G401 (cell line): ENCODE measurements around the gene RFLNA. TPM values are rescaled to one million over a fixed set of nuclear protein-coding genes. Genes with fewer than 3 reads are reported as not detected.

Experiments
- DNase-seq: peaks from one replicate; pipeline ENCODE4 v3.0.0-alpha.2; 2015; ENCODE audit warnings: low spot score
- in situ Hi-C: cut with HindIII; loops from 2 replicates; pipeline ENCODE4 v1.10.0; 2016; ENCODE audit warnings: low sequenced_read_pairs, mixed read lengths
- total RNA-seq: library from RNA; depleted of rRNA; stranded (reverse); fragments of >200 nt; shearing (Covaris generic); gene quantifications from 2 replicates; pipeline ENCODE4 v1.2.3, GENCODE V29; 2014

The RFLNA gene
- total RNA-seq, 1 experiment from 2014 or later: 2.3 TPM

- DNase-seq: no peak
- in situ Hi-C loops: no loop called here
These were observed 6.3 kb downstream of the RFLNA start for GRCh38 chr12:124301084-124301654.

- in situ Hi-C loops: no loop called here
- DNase-seq: no peak
These were observed 7.4 kb downstream of the RFLNA start for GRCh38 chr12:124302241-124302806.

GRCh38 chr12:124302807-124303578 lies 8.1 kb downstream of the RFLNA start:
- in situ Hi-C loops: no loop called here
- no peak for DNase-seq

- in situ Hi-C loops: no loop called here
- DNase-seq: no peak
These were observed 8.9 kb downstream of the RFLNA start for GRCh38 chr12:124303579-124304313.

GRCh38 chr12:124304314-124304790 lies 9.5 kb downstream of the RFLNA start:
- in situ Hi-C loops: no loop called here
- DNase-seq: no peak

- in situ Hi-C loops: no loop called here
- no peak for DNase-seq
These were observed 10.2 kb downstream of the RFLNA start for GRCh38 chr12:124305136-124305535.

- no peak for DNase-seq
- in situ Hi-C loops: no loop called here
These were observed 11.1 kb downstream of the RFLNA start for GRCh38 chr12:124305776-124306685.

- in situ Hi-C loops: no loop called here
- no peak for DNase-seq
These were observed 12.0 kb downstream of the RFLNA start for GRCh38 chr12:124306686-124307555.

GRCh38 chr12:124307556-124307825 lies 12.6 kb downstream of the RFLNA start:
- no peak for DNase-seq
- in situ Hi-C loops: no loop called here

- DNase-seq: no peak
- in situ Hi-C loops: no loop called here
These were observed 13.8 kb downstream of the RFLNA start for GRCh38 chr12:124308741-124309140.

- in situ Hi-C loops: no loop called here
- no peak for DNase-seq
These were observed 14.3 kb downstream of the RFLNA start for GRCh38 chr12:124309231-124309630.

GRCh38 chr12:124309744-124310143 lies 14.9 kb downstream of the RFLNA start:
- in situ Hi-C loops: no loop called here
- DNase-seq: no peak

- no peak for DNase-seq
- in situ Hi-C loops: no loop called here
These were observed 15.3 kb downstream of the RFLNA start for GRCh38 chr12:124310178-124310577.

- in situ Hi-C loops: no loop called here
- DNase-seq: no peak
These were observed 15.9 kb downstream of the RFLNA start for GRCh38 chr12:124310785-124311184.

- in situ Hi-C loops: no loop called here
- DNase-seq: no peak
These were observed 16.6 kb downstream of the RFLNA start for GRCh38 chr12:124311292-124312109.

- DNase-seq: no peak
- in situ Hi-C loops: no loop called here
These were observed 17.7 kb downstream of the RFLNA start for GRCh38 chr12:124312601-124313000.

GRCh38 chr12:124314207-124314606 lies 19.3 kb downstream of the RFLNA start:
- DNase-seq: no peak
- in situ Hi-C loops: no loop called here
